ENCODE measurements around the gene CASP7. TPM values are rescaled to one million over a fixed set of nuclear protein-coding genes. Genes with fewer than 3 reads are reported as not detected.
A peak's percentile ranks its signal among the peaks of the same experiment; 100 is the strongest.

CASP7 gene
- total RNA-seq (2021; ENCODE audit: unreplicated experiment) (38.2 TPM), Bru-seq, nascent RNA (percentile 77 among the genes with signal in this experiment), BruChase-seq, experiment 1, labeled RNA remaining after a 2-hour chase (percentile 74 among the genes with signal in this experiment), BruChase-seq, experiment 2, labeled RNA remaining after a 6-hour chase (percentile 74 among the genes with signal in this experiment)
- polyA plus RNA-seq (2012; ENCODE audit: insufficient read length): 22.5 TPM
- long read RNA-seq, transcript CASP7-203 (7 exons, 2,377 nt): major isoform, 45 of 83 reads
- long read RNA-seq, transcript CASP7-211 (7 exons, 2,467 nt): minor isoform, 20 of 83 reads
- long read RNA-seq, partial matches to known transcripts: 5 of 83 reads
- long read RNA-seq, other reads (novel, unspliced or antisense): 9 of 83 reads

DNA sequence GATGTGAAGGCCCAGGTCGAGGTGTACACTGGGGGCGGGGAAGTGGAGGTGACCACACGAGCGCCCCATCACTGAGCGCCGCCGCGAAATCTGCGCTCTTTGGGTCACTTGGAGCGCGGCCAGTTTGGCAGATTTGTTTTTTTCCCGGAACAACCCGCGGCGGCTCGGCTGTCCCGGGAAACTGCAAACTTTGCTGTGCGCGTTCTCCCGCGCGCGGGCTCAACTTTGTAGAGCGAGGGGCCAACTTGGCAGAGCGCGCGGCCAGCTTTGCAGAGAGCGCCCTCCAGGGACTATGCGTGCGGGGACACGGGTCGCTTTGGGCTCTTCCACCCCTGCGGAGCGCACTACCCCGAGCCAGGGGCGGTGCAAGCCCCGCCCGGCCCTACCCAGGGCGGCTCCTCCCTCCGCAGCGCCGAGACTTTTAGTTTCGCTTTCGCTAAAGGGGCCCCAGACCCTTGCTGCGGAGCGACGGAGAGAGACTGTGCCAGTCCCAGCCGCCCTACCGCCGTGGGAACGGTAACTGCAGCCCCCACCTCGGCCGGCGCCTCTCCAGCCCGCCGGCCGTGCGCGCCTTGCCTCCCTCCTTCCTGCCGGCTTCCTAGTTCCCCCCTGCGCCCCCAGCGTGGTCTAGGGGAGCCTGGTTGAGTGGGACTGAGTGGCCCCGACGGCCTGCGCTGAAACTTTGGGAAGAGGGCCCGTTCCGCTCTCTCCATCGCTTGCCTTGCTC is at the start of gene CASP7:
TSS of gene CASP7 (plus strand) at position 450 of the 727 bp plus-strand sequence. CDS start 17,582 bp downstream, outside the sequence.
- intact Hi-C loops (cut with micrococcal nuclease; ENCODE audit: unreplicated experiment): no loop called here
- no TSS peak for BruUV-seq (replicated peaks)
- in situ Hi-C loops (cut with HindIII; ENCODE audit: low pct_unique_long_range_greater_than_20kb, low sequenced_read_pairs): no loop called here

More for the DNA sequence above, at the start of gene CASP7:
- Histone ChIP-seq H3K4me1 (ENCODE audit: control insufficient read depth, insufficient read depth, low read length) (peaks cover 13% of the 10 kb centered on the region), H3K27ac (ENCODE audit: low read length) (peak within 1 kb of the TSS; percentile 96), H3K9me3 (ENCODE audit: control insufficient read depth, insufficient read depth, low read depth, low read length) (no peaks in the 10 kb centered on the region), H3K27me3 (ENCODE audit: control insufficient read depth, insufficient read depth, low read length) (no peaks in the 10 kb centered on the region), H3K4me3 (ENCODE audit: low read depth in 2 of 2, low read length in 2 of 2) (peak within 1 kb of the TSS; percentile 92 to 98), H3K36me3 (ENCODE audit: control insufficient read depth, insufficient read depth, low read length) (peaks cover 6% of the 10 kb centered on the region; the same call in 1 of the 2 replicates)
- POLR2A ChIA-PET: no interaction called here
- CTCF ChIA-PET: interaction anchor here (0.6 to 0.8 kb wide), 10 partner anchors 11 to 861 kb away, joined by 3 to 8 read pairs (median 4); no protein-coding TSS in a partner anchor
- peak; percentile 18 for DNase-seq (ENCODE audit: low read depth, low spot score)
- TF ChIP-seq, protein P1, sequence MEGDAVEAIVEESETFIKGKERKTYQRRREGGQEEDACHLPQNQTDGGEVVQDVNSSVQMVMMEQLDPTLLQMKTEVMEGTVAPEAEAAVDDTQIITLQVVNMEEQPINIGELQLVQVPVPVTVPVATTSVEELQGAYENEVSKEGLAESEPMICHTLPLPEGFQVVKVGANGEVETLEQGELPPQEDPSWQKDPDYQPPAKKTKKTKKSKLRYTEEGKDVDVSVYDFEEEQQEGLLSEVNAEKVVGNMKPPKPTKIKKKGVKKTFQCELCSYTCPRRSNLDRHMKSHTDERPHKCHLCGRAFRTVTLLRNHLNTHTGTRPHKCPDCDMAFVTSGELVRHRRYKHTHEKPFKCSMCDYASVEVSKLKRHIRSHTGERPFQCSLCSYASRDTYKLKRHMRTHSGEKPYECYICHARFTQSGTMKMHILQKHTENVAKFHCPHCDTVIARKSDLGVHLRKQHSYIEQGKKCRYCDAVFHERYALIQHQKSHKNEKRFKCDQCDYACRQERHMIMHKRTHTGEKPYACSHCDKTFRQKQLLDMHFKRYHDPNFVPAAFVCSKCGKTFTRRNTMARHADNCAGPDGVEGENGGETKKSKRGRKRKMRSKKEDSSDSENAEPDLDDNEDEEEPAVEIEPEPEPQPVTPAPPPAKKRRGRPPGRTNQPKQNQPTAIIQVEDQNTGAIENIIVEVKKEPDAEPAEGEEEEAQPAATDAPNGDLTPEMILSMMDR (IDR thresholded peaks at IDR 0.05): peak; percentile 67
- TF ChIP-seq SIN3A (IDR thresholded peaks at IDR 0.05; ENCODE audit: borderline replicate concordance, insufficient read depth, low read depth, low read length) (0 out of 2 replicates have a peak, but pooled peaks have one; percentile 75), TCF7L2 (IDR thresholded peaks at IDR 0.05; ENCODE audit: low read depth, low read length) (0 out of 2 replicates have a peak, but pooled peaks have one; percentile 42), REST (IDR thresholded peaks at IDR 0.05; ENCODE audit: insufficient read depth in 1 of 2, low read depth in 2 of 2, low read length in 1 of 2) (0 out of 4 replicates have a peak, but pooled peaks of 1 of the 2 experiments have one; percentile 16), POLR2AphosphoS5 (IDR thresholded peaks at IDR 0.05; ENCODE audit: low read depth, low read length) (0 out of 2 replicates have a peak, but pooled peaks have one; percentile 49)
- peak; percentile 95 for ATAC-seq

All from Panc1 (cell line).